Superior temporal gyrus (tissue), 1 donor: Measurements from ENCODE around the gene CMTM2.
"Not testable (repeated sequence)": the region's sequence is repeated elsewhere in the genome, so short reads cannot be mapped to it uniquely, and the experiment has no call there.

Experiments used
- DNase-seq: peaks from one replicate; pipeline ENCODE4 v3.0.0-alpha.2; 2016; ENCODE audit errors: extremely low spot score

The CMTM2 gene

GRCh38 chr16:66552286-66553177, 26.7 kb upstream of the CMTM2 start, which contains the start of gene CKLF:
CKLF (plus strand) TSS chr16:66552576; CDS start chr16:66552716, 140 bp downstream.
- DNase-seq: peak; percentile 96

DNA sequence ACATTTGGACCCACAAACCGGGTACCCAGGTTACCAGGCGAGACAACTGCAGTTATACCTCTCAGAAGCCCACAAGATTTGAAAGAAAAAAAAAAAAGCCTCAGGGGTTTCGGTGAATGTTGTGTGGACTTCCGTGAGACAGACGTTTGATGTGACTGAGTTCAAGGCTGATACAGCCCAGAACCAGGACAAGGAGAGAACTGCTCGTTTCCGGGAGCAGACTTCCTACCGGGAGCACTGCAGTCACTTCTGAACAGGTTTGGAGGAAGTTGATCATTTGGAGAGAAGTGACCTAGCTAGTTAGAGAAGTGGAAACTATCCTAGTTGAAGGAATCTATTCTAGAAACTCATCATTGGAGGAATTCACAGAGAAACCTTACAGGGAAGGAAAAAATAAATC, 26.0 kb upstream of the CMTM2 start:
- no peak for DNase-seq

DNA sequence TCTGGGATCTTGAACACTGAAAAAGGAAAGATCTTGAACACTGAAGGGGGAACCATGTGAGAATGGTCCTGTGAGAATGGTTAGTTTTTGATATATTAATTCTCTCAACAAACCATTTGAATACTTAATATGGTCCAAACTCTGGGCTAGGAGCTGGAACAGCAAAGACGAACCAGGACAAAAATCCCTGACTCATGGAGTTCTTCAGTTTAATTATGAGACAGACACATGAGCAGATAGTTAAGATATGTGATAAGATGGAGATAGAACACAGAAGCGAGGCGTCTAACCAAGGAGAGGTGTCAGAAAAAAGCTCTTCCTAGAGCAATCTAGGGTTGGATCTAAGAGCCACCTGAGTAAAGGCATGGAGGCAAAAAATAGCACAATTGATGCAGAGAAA, 25.2 kb upstream of the CMTM2 start:
- DNase-seq: no peak

GRCh38 chr16:66554495-66554894, 24.8 kb upstream of the CMTM2 start:
- DNase-seq: no peak

DNA sequence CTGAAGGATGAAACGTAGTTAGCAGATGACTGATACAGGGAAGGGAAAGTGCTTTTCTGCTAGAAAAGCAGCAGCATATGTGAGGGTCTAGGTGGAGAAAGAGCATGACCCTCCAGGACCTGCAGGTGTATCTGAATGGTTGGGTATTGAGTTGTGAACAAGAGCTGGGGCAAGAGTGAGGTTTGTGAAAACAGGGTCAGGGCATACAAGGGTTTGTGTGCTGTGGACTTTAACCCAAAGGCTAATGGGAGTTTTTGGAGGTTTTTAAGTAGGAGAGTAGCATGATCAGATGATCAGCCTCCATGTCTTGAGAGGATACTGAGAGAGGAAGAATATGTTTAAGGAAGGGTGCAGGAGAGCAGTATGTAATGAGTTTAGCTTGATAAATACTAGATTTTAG, 19.2 kb upstream of the CMTM2 start:
- DNase-seq: no peak

GRCh38 chr16:66561381-66562080, 17.7 kb upstream of the CMTM2 start:
- no peak for DNase-seq

DNA sequence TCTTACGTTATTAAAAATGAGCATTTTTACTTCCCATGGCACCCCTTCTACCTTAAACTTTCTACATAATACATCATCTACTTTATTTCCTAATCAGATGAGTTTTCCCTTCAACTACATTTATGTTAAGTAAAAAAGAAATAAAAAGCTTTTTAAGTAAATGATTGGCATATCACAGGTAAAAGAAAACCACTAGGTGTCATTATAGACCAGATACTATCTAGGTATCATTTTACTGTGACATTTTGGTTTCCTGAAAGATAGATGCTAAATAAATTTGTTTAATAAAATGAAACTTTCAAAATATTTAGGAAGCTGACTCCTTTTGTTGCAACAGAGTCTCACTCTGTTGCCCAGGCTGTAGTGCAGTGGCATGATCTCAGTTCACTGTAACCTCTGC, 16.9 kb upstream of the CMTM2 start:
- DNase-seq: no peak

DNA sequence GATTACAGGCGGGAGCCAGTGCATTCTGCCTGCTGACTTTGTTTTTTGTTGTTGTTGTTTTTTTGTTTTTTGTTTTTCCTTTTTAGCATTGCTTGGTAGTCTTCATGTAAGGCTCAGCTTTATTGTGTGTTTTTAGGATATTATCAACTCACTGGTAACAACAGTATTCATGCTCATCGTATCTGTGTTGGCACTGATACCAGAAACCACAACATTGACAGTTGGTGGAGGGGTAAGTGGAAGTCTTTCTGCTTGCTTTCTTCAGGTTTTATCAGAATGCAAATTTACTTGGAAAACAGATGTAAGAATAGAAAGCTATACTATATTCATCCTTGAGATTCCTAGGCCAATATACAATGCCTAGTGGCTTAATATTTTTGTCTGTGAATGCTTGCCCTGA, 16.3 kb upstream of the CMTM2 start:
- no peak for DNase-seq

DNA sequence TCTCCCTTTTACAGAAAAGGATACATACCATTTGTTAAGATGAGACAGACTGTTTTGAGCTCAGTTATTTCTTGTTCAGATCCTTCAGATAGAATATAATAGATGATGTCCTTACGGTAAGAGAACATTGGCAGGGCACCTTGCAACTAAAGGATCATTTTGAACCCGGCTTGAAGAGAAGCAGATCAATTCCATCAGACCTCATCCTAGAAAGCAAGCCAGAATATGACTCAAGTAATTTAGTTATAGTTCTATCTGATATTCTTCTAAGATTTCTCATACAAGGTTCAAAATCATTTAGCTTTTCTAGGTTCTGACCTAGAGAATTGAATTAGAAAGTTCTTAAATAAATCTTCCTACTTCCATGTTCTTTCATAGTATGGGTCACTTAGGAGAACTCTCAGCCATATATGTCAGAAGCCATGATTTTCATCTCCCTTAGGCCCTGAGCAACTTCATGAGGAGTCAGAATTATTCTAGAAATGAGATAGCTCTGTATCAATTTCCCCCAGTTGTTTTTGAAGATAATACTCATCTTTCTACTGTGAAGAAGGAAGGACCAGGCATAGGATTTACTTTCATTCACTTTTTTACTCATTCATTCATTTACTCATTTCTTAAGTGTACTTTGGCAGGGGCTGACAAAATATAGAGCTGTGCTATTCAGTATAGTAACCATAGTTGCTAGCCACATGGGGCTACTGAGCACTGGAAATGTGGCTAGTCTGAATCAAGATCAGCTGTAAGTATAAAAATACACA, 15.5 kb upstream of the CMTM2 start:
- no peak for DNase-seq

DNA sequence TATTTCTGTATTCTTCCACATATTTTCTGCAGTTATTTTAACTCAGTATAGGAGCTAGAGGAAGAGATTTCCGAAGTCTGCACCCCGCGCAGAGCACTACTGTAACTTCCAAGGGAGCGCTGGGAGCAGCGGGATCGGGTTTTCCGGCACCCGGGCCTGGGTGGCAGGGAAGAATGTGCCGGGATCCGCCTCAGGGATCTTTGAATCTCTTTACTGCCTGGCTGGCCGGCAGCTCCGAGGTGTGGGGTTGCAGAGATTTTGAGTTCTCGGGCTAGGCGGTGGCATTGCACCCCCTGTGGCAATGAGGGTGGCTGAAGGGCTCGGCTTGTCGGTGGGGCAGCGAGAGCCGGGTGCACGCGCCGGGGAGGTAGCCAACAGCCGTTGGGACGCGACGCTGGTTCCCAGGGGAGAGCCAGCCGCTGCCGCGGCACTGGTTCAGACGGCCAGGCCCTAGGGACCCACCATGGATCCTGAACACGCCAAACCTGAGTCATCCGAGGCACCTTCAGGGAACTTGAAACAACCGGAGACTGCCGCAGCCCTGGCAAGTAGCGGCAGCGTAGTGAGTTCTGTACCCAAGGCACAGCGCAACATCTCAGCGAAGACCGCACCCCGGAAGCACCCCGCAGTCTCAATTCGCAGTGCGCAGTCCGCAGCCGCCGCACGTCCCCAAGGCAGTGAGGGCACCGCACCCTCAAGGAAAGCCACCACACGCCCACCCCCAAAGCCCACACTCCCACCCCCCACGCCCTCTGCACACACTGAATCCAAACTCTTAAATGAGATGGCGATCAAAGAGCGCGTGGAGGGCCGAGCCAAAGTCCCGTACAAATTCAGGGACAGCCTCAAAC, 13.0 kb upstream of the CMTM2 start, which contains the start of gene CMTM1:
Gene CMTM1 (plus strand): TSS at position 389 of the 851 bp plus-strand sequence. CDS start 75 bp downstream, at position 464.
- DNase-seq: no peak

- DNase-seq: not testable (repeated sequence)
Measured at GRCh38 chr16:66567270-66567669, 12.0 kb upstream of the CMTM2 start.

GRCh38 chr16:66568355-66568754, 10.9 kb upstream of the CMTM2 start:
- no peak for DNase-seq

DNA sequence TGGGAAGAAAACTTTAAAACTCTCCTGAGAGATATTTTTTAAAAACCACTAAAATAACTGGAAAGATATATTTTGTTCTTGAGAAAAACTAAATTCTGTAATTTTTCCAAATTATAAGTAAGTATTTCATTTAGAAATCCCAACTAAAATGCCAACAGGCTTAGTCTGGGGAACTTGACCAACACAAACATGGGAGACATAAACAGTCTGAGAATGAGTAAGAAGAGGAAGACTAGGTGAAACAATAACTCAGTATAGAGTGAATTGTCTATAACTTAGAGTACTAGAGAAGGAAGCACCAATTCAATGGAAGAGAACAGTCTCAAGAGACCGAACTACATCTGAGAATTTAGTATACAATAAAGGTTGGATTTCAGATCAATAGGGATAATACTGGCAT, 10.1 kb upstream of the CMTM2 start:
- DNase-seq: no peak

GRCh38 chr16:66569827-66570405, 9.3 kb upstream of the CMTM2 start:
- DNase-seq: no peak

- no peak for DNase-seq
Measured at GRCh38 chr16:66572356-66572755, 6.9 kb upstream of the CMTM2 start.

- DNase-seq: no peak
Measured at GRCh38 chr16:66574081-66574480, 5.2 kb upstream of the CMTM2 start.

GRCh38 chr16:66574531-66574930, 4.7 kb upstream of the CMTM2 start:
- no peak for DNase-seq

- no peak for DNase-seq
Measured at GRCh38 chr16:66575060-66575459, 4.2 kb upstream of the CMTM2 start.

DNA sequence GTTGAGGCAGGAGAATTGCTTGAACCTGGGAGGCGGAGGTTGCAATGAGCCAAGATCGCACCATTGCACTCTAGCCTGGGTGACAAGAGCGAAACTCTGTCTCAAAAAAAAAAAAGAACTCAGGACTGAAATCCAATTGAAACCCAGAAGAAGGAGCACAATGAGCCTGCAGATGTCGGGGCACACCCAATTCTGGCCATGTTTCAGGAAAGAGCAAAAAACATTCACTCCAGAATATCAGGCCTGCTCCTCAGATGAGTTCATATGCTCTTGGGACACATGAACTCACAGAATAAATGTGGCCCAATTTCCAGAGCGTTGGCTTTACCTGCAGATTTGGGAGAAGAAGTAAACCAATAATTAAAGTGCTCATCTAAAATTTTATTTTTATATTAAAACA, 3.0 kb upstream of the CMTM2 start:
- no peak for DNase-seq

DNA sequence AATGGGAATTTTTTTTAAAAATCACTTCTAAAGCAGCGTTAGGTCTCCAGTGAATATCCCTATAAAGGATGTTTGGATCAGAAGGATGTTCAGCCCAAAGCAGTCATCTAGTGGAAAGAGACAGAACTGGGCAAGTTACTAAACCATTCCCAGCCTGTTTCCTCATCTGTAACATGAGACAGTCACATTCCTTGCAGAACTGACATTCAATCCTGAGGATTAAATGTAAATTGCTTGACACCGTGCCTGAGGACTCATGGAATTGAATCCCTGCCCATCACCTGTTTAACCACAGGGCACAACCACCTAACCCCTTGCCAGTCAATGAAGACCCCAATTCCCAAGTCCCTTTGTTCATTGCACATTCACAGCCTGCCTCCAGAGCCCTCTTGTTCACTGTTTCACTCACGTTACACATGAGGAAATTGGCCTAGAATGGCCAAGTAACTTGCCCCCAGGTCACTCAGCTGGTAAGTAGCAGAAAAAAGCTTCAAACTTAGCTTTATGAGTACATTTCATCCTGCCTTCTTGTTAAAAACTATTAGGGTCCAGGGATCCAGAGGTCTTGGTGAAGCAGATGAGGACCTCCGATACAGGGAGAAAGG, 1.4 kb downstream of the CMTM2 start:
- DNase-seq: no peak
